ENCODE data around the gene CHD9NB.

CHD9NB gene

GRCh38 chr16:52993179-52993578 is 59.5 kb downstream of the CHD9NB start:
- no peak overlapping the region for H3K9ac ChIP-seq (ENCODE audit: low read depth in 1 of 2, low read length in 2 of 2)

GRCh38 chr16:52991572-52991971 is 61.1 kb downstream of the CHD9NB start:
- H3K27me3 ChIP-seq (ENCODE audit: control insufficient read depth in 1 of 2, insufficient read depth in 2 of 2, low read length in 2 of 2), result no peaks in the 10 kb centered on the region
- no peak overlapping the region for H3K27ac ChIP-seq (ENCODE audit: low read depth, low read length)
- H3K9ac ChIP-seq (ENCODE audit: low read depth in 1 of 2, low read length in 2 of 2), result no peak overlapping the region
- peaks cover 0 to 3% of the 10 kb centered on the region in 2 donors for H3K9me3 ChIP-seq (ENCODE audit: control insufficient read depth in 1 of 2, low read length in 2 of 2)
- H3K4me3 ChIP-seq (ENCODE audit: low read depth in 1 of 2, low read length in 2 of 2), result no peak overlapping the region
- no peaks in the 10 kb centered on the region for H3K36me3 ChIP-seq (ENCODE audit: control insufficient read depth in 1 of 2, insufficient read depth in 2 of 2, low read length in 2 of 2)
- no peaks in the 10 kb centered on the region for H3K4me1 ChIP-seq (ENCODE audit: control insufficient read depth in 1 of 2, insufficient read depth in 2 of 2, low read length in 2 of 2)

More at GRCh38 chr16:52993179-52993578, 59.5 kb downstream of the CHD9NB start:
- Histone ChIP-seq H3K27ac (ENCODE audit: low read depth, low read length) (no peak overlapping the region), H3K4me3 (ENCODE audit: low read depth in 1 of 2, low read length in 2 of 2) (no peak overlapping the region), H3K4me1 (ENCODE audit: control insufficient read depth in 1 of 2, insufficient read depth in 2 of 2, low read length in 2 of 2) (no peaks in the 10 kb centered on the region), H3K36me3 (ENCODE audit: control insufficient read depth in 1 of 2, insufficient read depth in 2 of 2, low read length in 2 of 2) (no peaks in the 10 kb centered on the region), H3K27me3 (ENCODE audit: control insufficient read depth in 1 of 2, insufficient read depth in 2 of 2, low read length in 2 of 2) (no peaks in the 10 kb centered on the region), H3K9me3 (ENCODE audit: control insufficient read depth in 1 of 2, low read length in 2 of 2) (peaks cover 0 to 3% of the 10 kb centered on the region in 2 donors)
